Stimulated activated CD8-positive, alpha-beta memory T cell treated with anti-CD3 and anti-CD28 coated beads, Interleukin-15, amount 100 ng/mL, for 48 hours (primary cell): ENCODE data around the gene LAIR1.

Experiments
- DNase-seq, 2 donors: peaks; one replicate each; pipeline ENCODE4 v3.0.0-alpha.2; 2020; ENCODE audit warnings: low read depth in 2 of 2

The LAIR1 gene

DNA sequence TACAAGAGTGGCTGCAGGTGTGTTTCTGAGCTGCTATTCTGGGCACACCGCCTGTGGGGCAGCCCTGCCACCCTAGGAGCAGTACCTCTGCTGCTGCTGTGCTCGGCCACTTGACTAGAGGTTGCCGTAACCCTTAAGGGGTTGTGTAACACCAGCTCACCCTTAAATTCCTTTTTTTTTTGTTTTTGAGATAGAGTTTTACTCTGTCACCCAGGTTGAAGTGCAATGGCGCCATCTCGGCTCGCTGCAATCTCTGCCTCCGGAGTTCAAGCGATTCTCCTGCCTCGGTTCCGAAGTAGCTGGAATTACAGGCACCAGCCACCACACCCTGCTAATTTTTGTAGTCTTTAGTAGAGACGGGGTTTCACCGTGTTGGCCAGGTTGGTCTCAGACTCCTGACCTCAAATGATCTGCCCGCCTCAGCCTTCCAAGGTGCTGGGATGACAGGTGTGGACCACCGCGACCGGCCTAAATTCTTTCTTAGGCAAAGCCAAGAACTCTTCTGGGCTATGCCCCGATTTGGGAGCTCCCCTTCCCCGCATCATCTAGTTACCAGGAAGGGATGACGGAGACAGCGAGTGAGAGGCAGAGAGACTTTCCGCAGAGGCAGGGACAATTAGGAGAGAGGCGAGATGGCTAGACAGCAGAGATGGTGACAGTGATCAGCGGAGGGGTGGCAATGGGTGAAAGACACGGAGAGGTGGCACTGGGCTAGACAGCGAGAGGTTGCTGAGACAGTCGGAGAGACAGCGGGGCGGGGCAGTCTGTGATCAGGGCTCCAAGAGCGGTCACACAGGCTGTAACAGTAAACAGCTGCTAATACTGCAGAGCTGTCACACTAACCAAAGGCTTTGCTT, 47.4 kb downstream of the LAIR1 start:
- DNase-seq: no peak

DNA sequence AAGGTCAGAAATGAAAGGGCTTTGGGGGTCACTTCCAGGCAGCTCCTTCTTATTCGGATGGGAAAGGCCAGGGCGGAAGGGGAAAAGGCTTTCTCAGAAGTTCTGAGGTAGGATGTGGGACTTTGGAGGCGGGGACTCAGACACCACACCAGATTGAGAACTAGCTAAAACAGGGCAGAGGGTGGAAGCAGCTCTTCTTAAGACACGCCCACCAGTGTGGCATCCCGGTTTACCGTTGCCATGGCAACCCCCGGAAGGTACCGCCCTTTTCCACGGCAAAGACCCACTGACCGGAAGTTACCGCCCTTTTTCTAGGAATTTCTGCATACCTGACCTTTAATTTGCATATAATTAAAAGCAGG, 48.0 kb downstream of the LAIR1 start:
- DNase-seq: no peak

DNA sequence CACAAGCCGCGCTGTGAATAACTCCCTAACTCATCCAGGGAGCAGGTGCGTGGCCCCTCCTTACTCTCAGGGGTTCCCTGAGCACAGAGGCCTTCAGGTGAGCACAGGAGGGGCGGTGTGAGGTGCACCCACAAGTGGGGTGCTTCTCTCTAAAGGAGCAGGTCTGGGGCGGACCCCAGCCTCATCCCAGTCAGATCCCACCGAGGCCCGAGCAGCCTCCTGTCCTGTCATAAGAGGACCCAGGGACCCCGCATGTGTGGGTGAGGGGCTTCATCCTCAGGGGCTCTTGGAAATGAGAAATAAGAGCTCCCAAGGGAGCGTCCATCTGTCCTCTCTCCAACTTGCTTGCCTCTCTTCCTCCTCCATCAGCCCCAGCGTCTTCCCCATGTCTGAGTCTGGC, 48.8 kb downstream of the LAIR1 start:
- no peak for DNase-seq

DNA sequence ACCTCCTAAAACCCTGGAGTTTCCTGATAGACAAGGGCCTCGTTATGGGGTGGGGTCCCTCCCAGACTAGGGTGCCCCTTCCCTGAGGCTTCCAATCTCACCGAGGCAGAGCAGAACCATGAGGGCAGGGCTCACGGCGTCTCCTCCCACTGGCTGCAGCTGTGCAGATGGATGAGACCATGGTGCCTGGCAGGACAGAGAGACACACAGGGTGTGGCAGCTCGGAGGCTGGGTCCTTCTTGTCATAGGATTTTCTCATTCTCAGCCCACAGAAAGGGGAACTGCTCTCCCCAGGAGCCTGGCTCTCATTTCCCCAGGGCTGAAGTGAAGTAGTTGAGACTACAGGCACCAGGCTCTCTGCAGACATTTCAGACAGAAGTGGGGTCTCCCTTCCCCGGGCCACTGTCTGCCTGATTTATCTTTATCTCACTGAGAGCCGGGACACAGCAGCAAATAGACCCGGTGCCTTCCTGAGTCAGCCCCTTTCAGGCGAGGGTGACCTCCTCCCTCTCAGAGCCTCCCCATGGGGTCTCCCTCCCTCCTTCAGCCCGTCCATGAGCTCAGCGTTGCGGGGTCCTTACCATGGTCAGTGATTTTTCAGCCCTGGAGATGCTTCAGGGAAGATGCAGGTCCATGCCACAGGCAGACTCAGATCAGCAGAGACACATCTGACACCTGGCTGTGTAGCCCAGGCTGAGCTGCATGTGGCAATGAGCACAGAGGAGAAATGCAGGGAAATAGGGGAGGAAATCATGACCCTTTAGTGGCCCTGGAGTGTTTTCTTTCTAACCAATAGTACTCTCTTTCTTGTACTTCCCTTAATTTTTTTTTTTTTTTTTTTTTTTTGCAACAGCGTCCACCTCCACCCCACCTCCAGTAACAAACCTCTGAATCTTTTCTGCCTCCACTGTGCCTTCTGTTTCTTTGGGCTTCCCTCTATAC, 52.0 kb downstream of the LAIR1 start, which contains the start of gene LILRA5:
LILRA5 (minus strand) TSS at position 731 of the 942 bp plus-strand sequence; CDS start at position 584, 147 bp downstream.
- DNase-seq: no peak

DNA sequence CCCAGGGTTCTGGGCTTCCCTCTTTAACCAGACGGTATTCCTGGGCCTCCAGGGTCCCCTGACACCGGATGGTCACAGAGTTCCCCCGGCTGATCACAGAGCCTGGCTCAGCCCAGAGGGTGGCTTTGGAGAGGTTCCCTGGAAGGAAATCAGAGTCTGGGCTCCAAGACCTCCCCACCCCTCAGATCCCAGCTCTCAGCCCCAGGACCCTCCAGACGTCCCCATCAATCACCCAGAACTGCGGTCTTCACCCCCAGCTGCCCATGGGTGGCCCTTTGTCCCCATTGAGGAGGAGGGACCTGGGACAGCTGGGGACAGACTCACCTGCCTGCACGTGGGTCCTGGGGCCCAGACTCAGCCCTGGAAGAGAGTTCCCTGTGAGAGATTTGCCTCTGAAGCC, 52.7 kb downstream of the LAIR1 start:
- DNase-seq: no peak

DNA sequence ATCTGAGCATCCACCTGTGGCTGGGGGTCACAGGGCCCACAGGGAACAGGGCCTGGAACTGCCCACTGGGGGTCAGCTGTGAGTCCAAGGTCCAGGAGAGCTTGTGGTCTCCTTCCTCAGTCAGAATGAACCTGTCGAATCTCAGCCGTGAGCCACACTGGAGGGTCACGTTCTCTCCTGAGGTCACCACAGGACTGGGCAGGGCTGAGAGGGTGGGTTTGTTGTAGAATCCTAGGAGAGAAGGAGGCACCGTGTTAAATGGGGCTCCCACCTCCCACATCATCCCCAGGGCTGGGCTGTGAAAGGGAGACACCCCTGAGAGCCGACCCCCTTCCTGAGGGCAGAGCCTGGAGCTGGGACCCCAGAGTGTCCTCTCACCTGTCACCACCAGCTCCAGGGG, 53.2 kb downstream of the LAIR1 start:
- no peak for DNase-seq

DNA sequence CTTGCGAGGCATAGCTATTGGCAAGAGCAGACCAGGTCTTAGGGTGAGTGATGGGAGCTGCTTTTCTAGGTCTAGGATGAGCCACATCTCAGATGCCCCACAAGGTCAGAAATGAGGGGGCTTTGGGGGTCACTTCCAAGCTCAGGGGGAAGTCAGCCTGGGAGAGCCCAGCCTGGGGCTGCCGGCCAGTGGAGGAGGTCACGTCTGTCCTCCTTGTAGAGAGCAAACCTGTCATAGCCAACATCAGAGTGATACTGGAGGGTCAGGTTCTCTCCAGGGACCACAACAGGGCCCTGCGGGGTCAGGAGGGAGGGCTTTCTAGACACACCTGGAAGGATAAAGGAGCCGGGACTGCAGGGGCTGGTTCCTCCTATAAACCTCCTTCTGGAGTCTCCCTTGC, 54.2 kb downstream of the LAIR1 start:
- DNase-seq: no peak

DNA sequence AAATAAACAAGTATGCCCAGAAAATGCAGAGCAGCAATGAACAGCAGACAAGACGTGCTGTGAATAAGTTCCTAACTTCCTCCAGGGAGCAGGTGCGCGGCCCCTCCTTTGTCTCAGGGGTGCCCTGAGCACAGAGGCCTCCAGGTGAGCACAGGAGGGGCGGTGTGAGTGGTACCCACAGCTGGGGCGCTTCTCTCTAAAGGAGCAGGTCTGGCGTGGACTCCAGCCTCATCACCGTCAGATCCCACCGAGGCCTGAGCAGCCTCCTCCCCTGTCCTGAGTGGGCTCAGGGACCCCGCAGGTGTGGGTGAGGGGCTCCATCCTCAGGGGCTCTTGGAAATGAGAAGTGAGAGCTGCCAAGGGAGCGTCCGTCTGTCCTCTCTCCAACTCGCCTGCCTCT, 54.9 kb downstream of the LAIR1 start:
- DNase-seq: no peak

DNA sequence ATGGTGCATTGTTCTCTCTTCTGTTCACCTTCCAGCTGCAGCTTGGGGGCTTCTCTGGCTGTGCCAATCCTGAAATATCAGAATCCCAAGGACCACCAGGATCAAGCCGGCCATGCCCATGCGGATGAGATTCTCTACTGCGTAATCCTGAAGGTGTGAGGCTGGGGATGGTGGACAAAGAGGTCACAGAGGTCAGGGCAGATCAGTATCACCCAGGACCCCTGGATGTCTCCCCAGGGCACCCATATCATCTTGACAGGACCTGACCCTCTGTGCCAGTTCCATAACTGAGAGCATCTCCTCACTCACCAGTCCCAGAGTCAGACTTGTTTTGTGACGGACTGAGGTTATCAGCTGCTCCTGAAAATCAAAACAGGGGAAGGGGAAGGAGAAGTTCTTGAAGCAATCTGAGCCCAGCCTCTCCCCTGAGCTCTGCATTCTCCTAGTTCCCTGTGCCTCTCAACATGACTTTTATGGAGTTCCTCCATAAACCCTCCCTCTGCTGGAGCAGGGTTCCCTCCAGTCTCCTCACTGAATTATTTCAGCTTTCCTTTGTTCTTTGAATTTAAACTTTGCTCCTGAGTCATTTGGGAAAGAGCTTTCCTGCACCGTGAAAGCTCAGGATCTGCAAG, 57.2 kb downstream of the LAIR1 start:
- DNase-seq: no peak

DNA sequence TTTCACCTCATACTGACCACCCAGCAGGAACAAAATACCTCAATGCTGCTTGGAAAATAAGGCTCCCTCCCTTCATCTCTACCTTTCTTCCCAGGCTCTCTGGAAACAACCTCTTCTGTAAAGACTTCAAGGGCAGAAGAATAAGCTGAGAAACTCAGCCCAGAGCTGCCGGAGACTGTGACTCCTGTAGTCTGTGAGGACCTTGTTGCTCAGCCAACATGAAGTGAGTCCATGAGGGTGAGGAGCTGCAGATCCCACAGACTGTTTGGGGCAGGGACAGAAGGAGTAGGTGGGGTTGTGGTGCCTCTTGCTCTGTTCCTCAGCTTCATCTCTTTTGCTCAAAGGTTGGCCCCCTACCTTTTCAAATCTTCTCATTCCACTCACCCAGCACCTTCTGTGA, 59.6 kb downstream of the LAIR1 start:
- DNase-seq: no peak

DNA sequence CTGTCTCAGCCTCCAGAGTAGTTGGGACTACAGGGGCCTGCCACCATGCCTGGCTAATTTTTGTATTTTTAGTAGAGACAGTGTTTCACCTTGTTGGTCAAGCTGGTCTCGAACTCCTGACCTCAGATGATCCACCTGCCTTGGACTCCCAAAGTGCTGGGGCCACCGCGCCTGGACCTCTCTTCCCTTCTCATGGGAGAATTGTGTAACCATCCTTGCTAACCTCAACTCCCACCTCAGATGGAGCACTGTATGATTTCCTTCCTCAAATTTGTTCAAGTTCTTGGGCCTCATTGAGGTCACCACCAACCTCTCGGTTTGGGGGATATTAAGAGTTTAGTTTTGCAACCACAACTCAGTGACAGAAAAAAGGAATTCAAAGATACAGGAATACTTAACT, 62.5 kb downstream of the LAIR1 start:
- DNase-seq: no peak
